K562 (cell line): ENCODE results near the gene PTOV1. TPM values are rescaled to one million over a fixed set of nuclear protein-coding genes. Genes with fewer than 3 reads are reported as not detected.
A peak's percentile ranks its signal among the peaks of the same experiment; 100 is the strongest.

Experiments used
- BCOR ChIP-seq: fragments of 450-650 bp; IDR thresholded peaks from 2 replicates; pipeline ENCODE4 v1.6.1; 2016
- DIDO1 ChIP-seq: fragments of 450-650 bp; IDR thresholded peaks from 2 replicates; pipeline ENCODE4 v1.6.1; 2016; ENCODE audit warnings: low read depth, missing biosample characterization, missing genetic modification characterization
- EWSR1 ChIP-seq: fragments of 450-650 bp; IDR thresholded peaks from 2 replicates; pipeline ENCODE4 v1.6.1; 2018; ENCODE audit warnings: borderline replicate concordance, mild to moderate bottlenecking, low read depth, moderate library complexity; ENCODE audit not compliant: partially characterized antibody
- MEF2D ChIP-seq: conservative IDR thresholded peaks from 2 replicates; pipeline ENCODE4 v1.6.1; 2016; ENCODE audit warnings: low read depth, missing genetic modification characterization, missing compliant biosample characterization
- NFATC3 ChIP-seq: fragments of 450-650 bp; IDR thresholded peaks from 2 replicates; pipeline ENCODE4 v1.6.1; 2017; ENCODE audit warnings: mild to moderate bottlenecking
- SFPQ ChIP-seq: fragments of 200-400 bp; formaldehyde crosslinking; IDR thresholded peaks from 2 replicates; pipeline ENCODE4 v1.6.1; 2017; ENCODE audit warnings: mild to moderate bottlenecking, low read depth, low read length, moderate library complexity
- SLC30A9 ChIP-seq: fragments of 250-450 bp; sonication (Bioruptor Pico); IDR thresholded peaks from 2 replicates; pipeline ENCODE4 v1.8.0; 2022; ENCODE audit warnings: mild to moderate bottlenecking, moderate library complexity
- SP2 ChIP-seq: IDR thresholded peaks from 2 replicates; pipeline ENCODE4 v1.6.1; 2011; ENCODE audit warnings: mild to moderate bottlenecking, low read depth, low read length, moderate library complexity; ENCODE audit not compliant: poor library complexity, severe bottlenecking; ENCODE audit errors: extremely low read depth
- TARDBP ChIP-seq: fragments of 450-650 bp; IDR thresholded peaks from 2 replicates; pipeline ENCODE4 v1.6.1; 2016
- TCFL5 ChIP-seq: fragments of 250-450 bp; sonication (Bioruptor Pico); conservative IDR thresholded peaks from 2 replicates; pipeline ENCODE4 v1.6.1; 2021; ENCODE audit warnings: mild to moderate bottlenecking, moderate library complexity, matching md5 sums
- TEAD4 ChIP-seq, 2 experiments: sonication (generic) in 1 of 2; formaldehyde crosslinking in 1 of 2; IDR thresholded peaks; 2 replicates each; pipeline versions ENCODE4 v1.6.1 to v1.8.0; 2012 to 2022; ENCODE audit warnings: borderline replicate concordance in 1 of 2, inconsistent platforms in 1 of 2, low read length in 1 of 2, mild to moderate bottlenecking in 1 of 2, missing genetic modification reagents in 1 of 2
- ZNF282 ChIP-seq: sonication (generic); formaldehyde crosslinking; IDR thresholded peaks from 2 replicates; pipeline ENCODE4 v1.8.1; 2023; ENCODE audit warnings: missing genetic modification reagents
- ZNF668 ChIP-seq: fragments of 250-450 bp; sonication (Bioruptor Pico); IDR thresholded peaks from 2 replicates; pipeline ENCODE4 v1.8.0; 2022; ENCODE audit warnings: mild to moderate bottlenecking, inconsistent platforms
- ZNF77 ChIP-seq: fragments of 250-450 bp; sonication (Bioruptor Pico); IDR thresholded peaks from 2 replicates; pipeline ENCODE4 v1.5.0; 2020
- polyA plus RNA-seq, 8 experiments: library from polyadenylated mRNA; depleted of rRNA in 4 of 8; stranded (reverse) in 5 of 8; unstranded in 3 of 8; fragments of >200 nt; fragmentation: Nextera tagmentation in 2 of 8; fragmentation: Illumina TruSeq in 1 of 8; extraction: Ambion mirVana in 2 of 8; extraction: Trizol in 1 of 8; gene quantifications; 2 replicates each; pipeline versions ENCODE4 v1.2.1 to v1.2.3, GENCODE V29; 2011 to 2014; ENCODE audit warnings: inconsistent platforms in 1 of 8, missing spikeins in 1 of 8
- total RNA-seq, 7 experiments: library from RNA; depleted of rRNA in 6 of 7; stranded (reverse); fragments of >200 nt in 6 of 7; fragmentation: Illumina TruSeq in 2 of 7; extraction: Trizol in 2 of 7; gene quantifications; 2 replicates each; pipeline versions ENCODE4 v1.2.1 to v1.2.3, GENCODE V29; 2011 to 2021; ENCODE audit warnings: low replicate concordance in 1 of 7
- TF ChIP-seq, protein P1 (sequence below): fragments of 150-350 bp; IDR thresholded peaks from 2 replicates; pipeline ENCODE4 v1.6.1; 2014; ENCODE audit warnings: low read depth, mild to moderate bottlenecking, low read length, borderline replicate concordance
- TF ChIP-seq, protein P2 (sequence below): fragments of 250-450 bp; sonication (Bioruptor Pico); IDR thresholded peaks from 2 replicates; pipeline ENCODE4 v1.9.0; 2021; ENCODE audit warnings: mild to moderate bottlenecking, inconsistent platforms
- TF ChIP-seq, protein P3 (sequence below): fragments of 250-450 bp; sonication (Bioruptor Pico); IDR thresholded peaks from 2 replicates; pipeline ENCODE4 v1.8.0; 2021; ENCODE audit warnings: mild to moderate bottlenecking, moderate library complexity

PTOV1 gene
- total and polyA plus RNA-seq, 9 of the 15 experiments (the other 6 are each of a cell fraction or from before 2014, with no cell fraction given): 4.9 to 169 (median 43.5) TPM

DNA sequence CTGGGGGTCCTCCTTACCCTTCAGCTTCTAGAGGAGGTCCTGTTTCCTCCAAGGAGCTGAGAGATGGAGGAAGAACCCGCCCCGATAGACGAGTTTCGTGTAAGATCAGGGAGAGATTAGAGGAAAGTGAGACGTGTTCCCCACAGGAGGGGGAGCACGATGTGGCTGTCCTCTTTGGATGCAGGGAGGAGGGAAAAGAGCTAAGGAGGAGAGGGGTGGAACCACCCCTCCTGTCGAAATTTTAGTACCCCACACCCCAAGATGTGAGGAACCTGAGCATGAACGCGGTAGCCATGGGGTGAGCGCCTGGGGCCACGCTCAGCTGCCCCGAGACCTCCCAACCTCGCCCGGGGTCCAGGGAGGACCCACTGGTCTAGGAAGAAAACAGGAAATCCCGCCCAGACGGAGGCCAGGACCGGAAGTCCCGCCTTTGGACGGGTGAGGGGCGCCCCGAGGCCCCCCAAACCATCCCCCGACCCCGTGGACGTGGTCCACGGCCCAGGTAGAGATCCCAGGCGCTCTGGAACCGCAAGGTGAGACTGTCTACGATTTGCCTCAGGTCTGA, 25.0 kb downstream of the PTOV1 start (continued):
- TF ChIP-seq, protein P1, sequence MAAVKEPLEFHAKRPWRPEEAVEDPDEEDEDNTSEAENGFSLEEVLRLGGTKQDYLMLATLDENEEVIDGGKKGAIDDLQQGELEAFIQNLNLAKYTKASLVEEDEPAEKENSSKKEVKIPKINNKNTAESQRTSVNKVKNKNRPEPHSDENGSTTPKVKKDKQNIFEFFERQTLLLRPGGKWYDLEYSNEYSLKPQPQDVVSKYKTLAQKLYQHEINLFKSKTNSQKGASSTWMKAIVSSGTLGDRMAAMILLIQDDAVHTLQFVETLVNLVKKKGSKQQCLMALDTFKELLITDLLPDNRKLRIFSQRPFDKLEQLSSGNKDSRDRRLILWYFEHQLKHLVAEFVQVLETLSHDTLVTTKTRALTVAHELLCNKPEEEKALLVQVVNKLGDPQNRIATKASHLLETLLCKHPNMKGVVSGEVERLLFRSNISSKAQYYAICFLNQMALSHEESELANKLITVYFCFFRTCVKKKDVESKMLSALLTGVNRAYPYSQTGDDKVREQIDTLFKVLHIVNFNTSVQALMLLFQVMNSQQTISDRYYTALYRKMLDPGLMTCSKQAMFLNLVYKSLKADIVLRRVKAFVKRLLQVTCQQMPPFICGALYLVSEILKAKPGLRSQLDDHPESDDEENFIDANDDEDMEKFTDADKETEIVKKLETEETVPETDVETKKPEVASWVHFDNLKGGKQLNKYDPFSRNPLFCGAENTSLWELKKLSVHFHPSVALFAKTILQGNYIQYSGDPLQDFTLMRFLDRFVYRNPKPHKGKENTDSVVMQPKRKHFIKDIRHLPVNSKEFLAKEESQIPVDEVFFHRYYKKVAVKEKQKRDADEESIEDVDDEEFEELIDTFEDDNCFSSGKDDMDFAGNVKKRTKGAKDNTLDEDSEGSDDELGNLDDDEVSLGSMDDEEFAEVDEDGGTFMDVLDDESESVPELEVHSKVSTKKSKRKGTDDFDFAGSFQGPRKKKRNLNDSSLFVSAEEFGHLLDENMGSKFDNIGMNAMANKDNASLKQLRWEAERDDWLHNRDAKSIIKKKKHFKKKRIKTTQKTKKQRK: peak; percentile 82; the same call in 1 of the 2 replicates
- no peak for TF ChIP-seq ZNF77 (CRISPR knock-in tag)
- TF ChIP-seq, protein P2, sequence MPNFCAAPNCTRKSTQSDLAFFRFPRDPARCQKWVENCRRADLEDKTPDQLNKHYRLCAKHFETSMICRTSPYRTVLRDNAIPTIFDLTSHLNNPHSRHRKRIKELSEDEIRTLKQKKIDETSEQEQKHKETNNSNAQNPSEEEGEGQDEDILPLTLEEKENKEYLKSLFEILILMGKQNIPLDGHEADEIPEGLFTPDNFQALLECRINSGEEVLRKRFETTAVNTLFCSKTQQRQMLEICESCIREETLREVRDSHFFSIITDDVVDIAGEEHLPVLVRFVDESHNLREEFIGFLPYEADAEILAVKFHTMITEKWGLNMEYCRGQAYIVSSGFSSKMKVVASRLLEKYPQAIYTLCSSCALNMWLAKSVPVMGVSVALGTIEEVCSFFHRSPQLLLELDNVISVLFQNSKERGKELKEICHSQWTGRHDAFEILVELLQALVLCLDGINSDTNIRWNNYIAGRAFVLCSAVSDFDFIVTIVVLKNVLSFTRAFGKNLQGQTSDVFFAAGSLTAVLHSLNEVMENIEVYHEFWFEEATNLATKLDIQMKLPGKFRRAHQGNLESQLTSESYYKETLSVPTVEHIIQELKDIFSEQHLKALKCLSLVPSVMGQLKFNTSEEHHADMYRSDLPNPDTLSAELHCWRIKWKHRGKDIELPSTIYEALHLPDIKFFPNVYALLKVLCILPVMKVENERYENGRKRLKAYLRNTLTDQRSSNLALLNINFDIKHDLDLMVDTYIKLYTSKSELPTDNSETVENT (CRISPR knock-in tag): no peak
- no peak for TF ChIP-seq ZNF668 (CRISPR knock-in tag)
- no peak for TF ChIP-seq SLC30A9 (CRISPR knock-in tag)
- no peak for TF ChIP-seq TARDBP
- no peak for TF ChIP-seq BCOR
- no peak for TF ChIP-seq EWSR1
- peak; percentile 7; the same call in 1 of the 2 replicates for TF ChIP-seq DIDO1 (tag)
- no peak for TF ChIP-seq SFPQ
- TF ChIP-seq TCFL5 (CRISPR knock-in tag): no peak
- TF ChIP-seq MEF2D (tag): no peak
- 0 out of 2 replicates have a peak, but pooled peaks have one; percentile 14 for TF ChIP-seq TEAD4 (IDR thresholded peaks at IDR 0.05; ENCODE audit: low read length)
- no peak for TF ChIP-seq TEAD4 (CRISPR knock-in tag; IDR thresholded peaks at IDR 0.05; ENCODE audit: borderline replicate concordance)
- no peak for TF ChIP-seq ZNF282 (CRISPR knock-in tag)
- no peak for TF ChIP-seq NFATC3
- TF ChIP-seq SP2: peak; percentile 59
- TF ChIP-seq, protein P3, sequence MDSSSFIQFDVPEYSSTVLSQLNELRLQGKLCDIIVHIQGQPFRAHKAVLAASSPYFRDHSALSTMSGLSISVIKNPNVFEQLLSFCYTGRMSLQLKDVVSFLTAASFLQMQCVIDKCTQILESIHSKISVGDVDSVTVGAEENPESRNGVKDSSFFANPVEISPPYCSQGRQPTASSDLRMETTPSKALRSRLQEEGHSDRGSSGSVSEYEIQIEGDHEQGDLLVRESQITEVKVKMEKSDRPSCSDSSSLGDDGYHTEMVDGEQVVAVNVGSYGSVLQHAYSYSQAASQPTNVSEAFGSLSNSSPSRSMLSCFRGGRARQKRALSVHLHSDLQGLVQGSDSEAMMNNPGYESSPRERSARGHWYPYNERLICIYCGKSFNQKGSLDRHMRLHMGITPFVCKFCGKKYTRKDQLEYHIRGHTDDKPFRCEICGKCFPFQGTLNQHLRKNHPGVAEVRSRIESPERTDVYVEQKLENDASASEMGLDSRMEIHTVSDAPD: no peak
